ENCODE data around the gene LIPI.

DNA sequence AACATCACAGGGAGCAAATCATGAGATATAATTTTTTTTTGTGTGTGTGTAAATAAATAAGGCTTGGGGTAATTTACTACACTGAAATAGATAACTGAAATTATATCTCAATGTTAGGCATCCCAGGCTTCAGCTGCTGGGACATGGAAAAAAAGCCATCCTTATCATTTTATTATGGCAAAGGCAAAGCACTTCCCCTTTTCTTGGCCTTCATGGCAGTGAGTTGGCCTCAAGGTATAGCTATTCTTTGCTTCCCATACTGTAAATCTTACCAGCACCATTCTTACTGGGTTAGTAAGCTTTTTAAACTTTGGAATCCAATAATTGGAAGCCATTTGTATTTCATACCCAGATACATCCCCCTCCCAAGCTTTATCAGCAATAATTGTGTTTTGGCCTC lies 34.2 kb upstream of the LIPI start:
- no peak for TF ChIP-seq GATA3 (IDR thresholded peaks at IDR 0.05; ENCODE audit: low read depth, low read length)
- TF ChIP-seq GATA2 (IDR thresholded peaks at IDR 0.05; ENCODE audit: low read depth, low read length) = no peak

Measured in SH-SY5Y (cell line).